ENCODE data around the gene PCNP. TPM values are rescaled to one million over a fixed set of nuclear protein-coding genes. Genes with fewer than 3 reads are reported as not detected.
A peak's percentile ranks its signal among the peaks of the same experiment; 100 is the strongest.
"Not testable (repeated sequence)": the region's sequence is repeated elsewhere in the genome, so short reads cannot be mapped to it uniquely, and the experiment has no call there.

The PCNP gene
- total RNA-seq, 2 donors from 2014 or later = 48.5 to 76.3 TPM

- H3K27me3 ChIP-seq = no peaks in the 10 kb centered on the region
Measured at GRCh38 chr3:101536266-101536665, 37.7 kb upstream of the PCNP start.

GRCh38 chr3:101536955-101537354, 37.0 kb upstream of the PCNP start:
- 74 to 100% methylated on average over 1 of the region's 1 CpG for WGBS, 2 donors
- H3K9me3 ChIP-seq; H3K4me1 ChIP-seq; ATAC-seq; DNase-seq; H3K27me3 ChIP-seq; intact Hi-C loops (cut with DNase I); H3K36me3 ChIP-seq (replicated peaks in 1 of 2; ENCODE audit: insufficient read depth in 1 of 2, low read depth in 2 of 2); H3K4me3 ChIP-seq; H3K27ac ChIP-seq: not testable (repeated sequence)

More at GRCh38 chr3:101536266-101536665, 37.7 kb upstream of the PCNP start:
- H3K9me3 ChIP-seq = no peaks in the 10 kb centered on the region
- no peaks in the 10 kb centered on the region for H3K36me3 ChIP-seq (replicated peaks in 1 of 2; ENCODE audit: insufficient read depth in 1 of 2, low read depth in 2 of 2)
- TF ChIP-seq, protein P1, sequence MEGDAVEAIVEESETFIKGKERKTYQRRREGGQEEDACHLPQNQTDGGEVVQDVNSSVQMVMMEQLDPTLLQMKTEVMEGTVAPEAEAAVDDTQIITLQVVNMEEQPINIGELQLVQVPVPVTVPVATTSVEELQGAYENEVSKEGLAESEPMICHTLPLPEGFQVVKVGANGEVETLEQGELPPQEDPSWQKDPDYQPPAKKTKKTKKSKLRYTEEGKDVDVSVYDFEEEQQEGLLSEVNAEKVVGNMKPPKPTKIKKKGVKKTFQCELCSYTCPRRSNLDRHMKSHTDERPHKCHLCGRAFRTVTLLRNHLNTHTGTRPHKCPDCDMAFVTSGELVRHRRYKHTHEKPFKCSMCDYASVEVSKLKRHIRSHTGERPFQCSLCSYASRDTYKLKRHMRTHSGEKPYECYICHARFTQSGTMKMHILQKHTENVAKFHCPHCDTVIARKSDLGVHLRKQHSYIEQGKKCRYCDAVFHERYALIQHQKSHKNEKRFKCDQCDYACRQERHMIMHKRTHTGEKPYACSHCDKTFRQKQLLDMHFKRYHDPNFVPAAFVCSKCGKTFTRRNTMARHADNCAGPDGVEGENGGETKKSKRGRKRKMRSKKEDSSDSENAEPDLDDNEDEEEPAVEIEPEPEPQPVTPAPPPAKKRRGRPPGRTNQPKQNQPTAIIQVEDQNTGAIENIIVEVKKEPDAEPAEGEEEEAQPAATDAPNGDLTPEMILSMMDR (IDR thresholded peaks at IDR 0.05) = no peak
- no peak for TF ChIP-seq POLR2A (IDR thresholded peaks at IDR 0.05)
- H3K4me3 ChIP-seq = no peak overlapping the region
- H3K4me1 ChIP-seq = no peaks in the 10 kb centered on the region
- WGBS, 2 donors = 94 to 100% methylated on average over 1 of the region's 1 CpG
- ATAC-seq (no peak), DNase-seq (no peak)
- no peak overlapping the region for H3K27ac ChIP-seq
- intact Hi-C loops (cut with DNase I) = no loop called here

DNA sequence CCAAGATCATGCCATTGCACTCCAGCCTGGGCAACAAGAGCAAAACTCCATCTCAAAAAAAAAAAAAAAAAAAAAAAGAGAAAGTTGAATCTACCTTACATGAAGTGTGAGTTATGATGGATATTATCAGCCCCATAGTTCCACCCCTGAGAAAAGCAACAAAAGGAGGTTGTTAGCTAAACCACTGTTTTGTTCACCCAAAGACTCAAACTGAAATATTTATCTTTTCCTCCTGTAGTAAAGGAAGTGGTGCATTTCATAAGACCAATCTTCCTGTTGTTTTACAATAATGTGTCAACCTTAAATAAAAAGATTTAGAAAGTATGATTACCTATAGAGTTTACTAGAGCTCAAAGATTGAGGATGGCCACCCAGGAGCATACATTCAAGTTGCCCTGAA, 31.0 kb upstream of the PCNP start:
- Histone ChIP-seq H3K27me3 (no peaks in the 10 kb centered on the region), H3K4me3 (no peak overlapping the region), H3K36me3 (replicated peaks in 1 of 2; ENCODE audit: insufficient read depth in 1 of 2, low read depth in 2 of 2) (no peaks in the 10 kb centered on the region), H3K9me3 (no peaks in the 10 kb centered on the region), H3K4me1 (no peaks in the 10 kb centered on the region), H3K27ac (no peak overlapping the region)
- TF ChIP-seq, protein P1 (IDR thresholded peaks at IDR 0.05) = no peak
- TF ChIP-seq POLR2A (IDR thresholded peaks at IDR 0.05) = no peak
- no peak for ATAC-seq
- DNase-seq = no peak
- intact Hi-C loops (cut with DNase I) = no loop called here

GRCh38 chr3:101544161-101544850, 29.7 kb upstream of the PCNP start:
- Histone ChIP-seq H3K27me3 (no peaks in the 10 kb centered on the region), H3K27ac (no peak overlapping the region), H3K4me3 (no peak overlapping the region), H3K4me1 (no peaks in the 10 kb centered on the region), H3K9me3 (no peaks in the 10 kb centered on the region), H3K36me3 (replicated peaks in 1 of 2; ENCODE audit: insufficient read depth in 1 of 2, low read depth in 2 of 2) (no peaks in the 10 kb centered on the region)
- intact Hi-C loops (cut with DNase I) = no loop called here
- DNase-seq (no peak), ATAC-seq (no peak)
- TF ChIP-seq POLR2A (IDR thresholded peaks at IDR 0.05) = no peak
- TF ChIP-seq, protein P1 (IDR thresholded peaks at IDR 0.05) = peak in 3 of 7 experiments; percentile 9 to 23 (median 17)
- WGBS, 2 donors = 46 to 56% methylated on average over 1 of the region's 1 CpG

DNA sequence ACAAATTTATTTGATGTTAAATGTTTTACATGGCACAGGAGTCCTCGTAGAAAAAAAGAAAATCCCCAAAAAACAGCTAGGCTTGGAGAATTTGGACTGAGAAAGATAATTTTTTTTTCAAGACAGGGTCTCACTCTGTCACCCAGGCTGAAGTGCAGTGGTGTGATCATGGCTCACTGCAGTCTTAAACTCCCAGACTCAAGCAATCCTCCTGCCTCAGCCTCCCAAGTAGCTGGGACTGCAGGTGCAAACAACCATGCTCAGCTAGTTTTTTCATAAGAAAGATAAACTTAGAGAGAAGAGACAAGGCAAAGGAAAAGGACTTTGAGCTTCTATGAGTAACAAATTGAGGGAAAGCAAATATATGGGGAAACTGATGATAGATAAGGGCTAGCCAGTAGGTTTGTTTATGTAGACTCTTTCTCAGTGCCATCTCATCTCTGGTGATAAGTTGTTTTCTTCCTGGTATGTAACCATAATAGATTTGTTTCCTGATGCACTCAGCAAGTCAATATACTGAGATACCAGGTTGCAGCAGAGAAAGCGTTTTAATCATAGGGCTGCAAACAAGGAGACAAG, 25.4 kb upstream of the PCNP start:
- intact Hi-C loops (cut with DNase I) = no loop called here
- 40 to 62% methylated on average over 2 of the region's 2 CpGs for WGBS, 2 donors
- Histone ChIP-seq H3K9me3 (no peaks in the 10 kb centered on the region), H3K36me3 (replicated peaks in 1 of 2; ENCODE audit: insufficient read depth in 1 of 2, low read depth in 2 of 2) (no peaks in the 10 kb centered on the region), H3K27me3 (no peaks in the 10 kb centered on the region), H3K4me3 (no peak overlapping the region), H3K27ac (no peak overlapping the region), H3K4me1 (no peaks in the 10 kb centered on the region)
- TF ChIP-seq POLR2A (IDR thresholded peaks at IDR 0.05) = no peak
- TF ChIP-seq, protein P1 (IDR thresholded peaks at IDR 0.05) = no peak
- no peak for DNase-seq
- ATAC-seq = no peak
